GM19468 (cell line): Measurements from ENCODE around the gene GABBR1.

Experiments used
- ATAC-seq: cut with Tn5 transposase; IDR thresholded peaks from one replicate; pipeline ENCODE4 v1.9.1; 2021; ENCODE audit warnings: mild to moderate bottlenecking, moderate library complexity, moderate number of reproducible peaks; ENCODE audit not compliant: unreplicated experiment; ENCODE audit errors: extremely low read depth

GABBR1 gene

DNA sequence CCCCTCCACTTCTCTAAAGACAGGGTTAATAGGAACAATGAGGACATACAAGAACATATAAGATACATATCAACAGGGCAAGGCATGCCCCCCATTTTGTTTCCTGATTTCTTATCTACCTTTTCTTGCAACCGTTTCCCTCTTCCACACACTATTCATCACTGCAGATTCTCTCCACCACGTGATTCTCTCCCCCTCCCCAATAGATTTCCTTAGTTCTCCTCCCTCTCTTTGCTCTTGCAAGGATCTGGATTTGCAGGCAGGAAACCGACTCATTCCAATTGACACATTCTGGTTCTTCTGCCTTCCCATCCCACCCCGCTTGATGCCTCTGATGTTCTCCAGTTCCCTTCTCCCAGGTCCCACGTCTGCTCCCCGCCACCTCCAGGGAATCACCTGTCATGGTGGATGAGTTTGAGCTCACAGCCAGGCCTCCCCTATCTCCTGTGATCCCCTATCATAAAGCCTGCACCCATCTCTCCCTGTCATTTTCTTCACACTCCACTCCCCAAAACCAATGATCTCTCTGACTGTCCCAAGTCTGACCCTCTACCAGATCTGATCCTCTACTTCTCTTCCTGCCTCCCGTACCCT, 7.5 kb downstream of the GABBR1 start:
- ATAC-seq: no peak

DNA sequence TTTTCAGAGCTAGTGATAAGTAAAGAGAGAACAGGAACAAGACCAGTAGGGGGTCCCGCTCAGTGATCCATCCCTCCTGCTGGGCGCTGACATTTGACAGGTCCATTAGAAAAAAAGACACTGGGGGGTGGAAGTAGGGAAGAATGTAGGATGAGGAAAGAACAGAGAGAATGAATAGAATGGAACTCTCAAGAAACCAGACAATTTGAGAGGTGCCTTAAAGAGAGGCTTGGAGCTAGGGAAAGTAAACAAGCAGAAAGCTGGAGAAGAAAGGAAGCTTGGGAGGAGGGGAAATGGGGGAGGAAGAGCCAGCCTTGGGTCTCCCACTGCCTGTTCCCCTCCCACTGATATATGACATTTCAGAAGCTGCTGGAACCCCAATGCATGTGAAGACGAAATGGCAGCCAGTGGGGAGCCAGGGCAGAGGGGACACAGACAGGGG, 8.4 kb downstream of the GABBR1 start:
- ATAC-seq: no peak

DNA sequence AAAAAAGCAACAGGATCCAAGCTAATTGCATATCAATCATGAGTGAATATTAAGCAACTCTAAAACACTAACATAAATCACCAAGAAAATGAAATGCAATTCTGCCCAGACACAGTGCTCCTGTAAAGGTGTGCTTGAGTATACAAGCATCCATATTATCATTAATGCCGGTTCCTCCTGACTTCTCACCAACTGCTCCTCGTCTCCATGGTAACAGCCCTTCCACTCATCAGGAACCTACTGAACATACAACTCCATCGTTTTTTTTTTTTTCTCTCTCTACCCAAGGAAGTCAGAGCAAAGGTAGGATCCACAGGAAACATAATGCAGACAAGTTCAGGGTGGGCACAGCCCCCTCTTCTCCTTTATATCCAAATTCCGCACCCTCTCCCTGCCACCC, 12.4 kb downstream of the GABBR1 start:
- no peak for ATAC-seq

DNA sequence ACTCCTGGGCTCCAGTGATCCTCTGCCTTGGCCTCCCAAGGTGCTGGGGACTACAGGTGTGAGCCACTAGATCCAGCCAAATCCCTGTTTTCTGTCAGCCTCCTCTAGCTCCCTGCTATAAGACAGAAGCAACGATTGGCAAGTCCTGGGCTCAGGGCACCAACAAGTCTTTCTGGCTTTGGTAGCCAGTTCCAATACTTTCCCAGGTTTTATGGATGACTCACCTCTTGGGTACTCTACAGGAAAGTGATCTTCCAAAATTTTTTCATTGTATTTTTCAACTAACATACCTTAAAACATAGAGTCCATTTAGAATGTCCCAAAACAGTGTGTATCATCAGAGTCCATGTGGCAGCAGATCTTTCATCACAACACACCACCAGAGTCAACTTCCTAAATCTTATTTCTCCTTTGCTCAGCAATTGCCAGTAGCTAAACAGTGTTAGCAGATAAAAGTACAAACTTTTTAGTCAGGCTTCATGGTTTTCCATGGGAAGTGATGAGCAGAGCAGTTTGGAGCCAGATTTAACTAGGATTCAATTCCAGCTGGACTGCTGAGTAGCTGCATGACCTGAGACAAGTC, 13.3 kb downstream of the GABBR1 start:
- no peak for ATAC-seq

GRCh38 chr6:29617782-29618554, 15.0 kb downstream of the GABBR1 start:
- ATAC-seq: no peak

DNA sequence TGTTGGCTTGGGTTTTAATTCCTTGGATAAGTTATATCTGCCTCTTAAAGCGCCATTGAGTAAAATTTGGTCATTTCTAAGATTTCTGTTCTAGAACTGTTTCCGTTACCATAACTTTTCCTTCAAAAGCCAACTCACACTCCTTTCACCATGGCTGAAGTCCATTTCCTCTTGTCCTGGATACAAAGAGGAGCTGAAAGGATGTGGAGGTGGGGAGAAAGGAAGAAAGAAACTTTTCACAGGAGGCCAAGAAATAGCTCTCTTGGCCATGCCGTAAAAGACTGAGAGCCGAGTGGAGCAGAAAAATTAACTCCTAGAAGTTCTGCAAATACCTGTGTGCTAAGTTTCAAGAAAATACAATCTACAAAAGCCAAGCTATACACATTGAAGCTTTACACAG, 21.6 kb downstream of the GABBR1 start:
- ATAC-seq: no peak

DNA sequence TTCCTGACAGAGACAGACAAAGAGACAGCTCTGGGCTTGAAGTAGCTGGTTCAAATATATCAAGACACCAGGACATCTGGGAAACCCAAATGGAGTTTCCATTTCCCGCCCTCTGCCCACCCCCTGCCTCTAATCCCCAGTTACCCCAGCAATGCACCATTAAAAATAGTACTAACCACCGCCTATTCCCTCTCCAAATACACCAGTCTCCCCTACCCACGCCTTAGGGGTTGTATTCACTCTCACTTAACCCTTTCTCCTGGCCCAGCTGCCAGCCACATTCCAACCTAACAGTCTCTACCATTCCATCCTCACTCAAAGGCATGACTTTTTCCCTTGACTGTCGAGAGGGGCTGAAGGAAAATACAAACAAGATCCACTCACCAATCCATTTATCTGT, 22.4 kb downstream of the GABBR1 start:
- ATAC-seq: no peak

DNA sequence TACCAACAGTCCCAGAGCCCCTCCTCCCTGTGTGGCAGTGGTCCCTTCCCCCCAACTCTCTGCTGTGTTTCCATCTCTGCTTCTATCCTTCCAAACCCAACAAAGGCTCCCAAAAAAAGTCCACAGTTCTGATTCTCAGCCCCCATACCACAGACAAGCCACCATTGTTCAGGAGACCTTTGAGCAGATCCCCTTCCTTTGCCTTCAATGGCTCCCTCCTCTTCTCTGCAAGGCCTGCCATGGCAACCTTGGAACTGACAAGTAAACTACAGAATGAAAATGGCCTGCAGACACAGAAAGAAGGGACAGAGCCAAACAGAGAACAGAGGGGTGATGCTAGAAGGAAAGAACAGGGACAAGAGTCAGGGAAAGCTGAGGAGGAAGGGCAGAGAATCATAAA, 24.9 kb downstream of the GABBR1 start:
- no peak for ATAC-seq

DNA sequence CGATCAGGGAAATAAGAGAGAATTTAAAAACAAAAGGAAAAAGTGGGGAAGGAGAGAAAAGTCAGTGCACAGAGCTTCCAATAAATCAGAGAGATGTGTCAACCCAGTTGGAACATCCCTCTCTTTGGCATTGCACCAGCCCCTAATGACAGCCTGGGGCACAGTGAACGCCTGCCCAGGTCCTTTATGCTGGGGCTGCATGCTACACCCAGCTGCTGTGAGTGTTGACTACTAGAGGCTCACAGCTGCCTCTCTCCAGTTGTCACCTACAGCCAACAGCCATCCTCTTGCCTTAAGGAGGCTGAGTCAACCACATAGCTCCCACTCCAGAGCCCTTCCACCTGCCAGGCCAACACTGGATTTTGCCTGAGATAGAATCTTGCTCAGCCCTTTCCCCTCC, 29.1 kb downstream of the GABBR1 start:
- no peak for ATAC-seq

DNA sequence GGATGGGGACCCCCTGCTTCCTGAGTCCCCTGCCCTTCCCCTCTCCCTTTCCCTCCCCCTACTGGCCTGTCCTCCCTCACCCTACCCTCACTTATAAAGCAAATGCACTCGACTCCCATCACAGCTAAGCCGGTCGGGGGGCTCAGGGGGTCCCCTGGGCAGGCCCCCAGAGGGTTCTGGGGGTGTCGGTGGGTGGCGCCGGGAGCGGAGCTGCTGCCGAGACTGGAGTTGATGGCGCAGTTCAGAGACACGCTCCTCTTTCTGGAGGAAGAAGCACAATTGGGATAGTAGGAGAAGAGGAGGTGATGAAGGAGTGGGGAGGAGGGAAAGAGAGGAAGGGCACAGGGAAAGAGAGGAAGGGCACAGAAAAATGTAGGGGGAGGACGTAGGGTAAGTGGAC, 29.5 kb downstream of the GABBR1 start:
- ATAC-seq: no peak

- ATAC-seq: no peak
These were observed 30.2 kb downstream of the GABBR1 start for GRCh38 chr6:29602564-29603361.

DNA sequence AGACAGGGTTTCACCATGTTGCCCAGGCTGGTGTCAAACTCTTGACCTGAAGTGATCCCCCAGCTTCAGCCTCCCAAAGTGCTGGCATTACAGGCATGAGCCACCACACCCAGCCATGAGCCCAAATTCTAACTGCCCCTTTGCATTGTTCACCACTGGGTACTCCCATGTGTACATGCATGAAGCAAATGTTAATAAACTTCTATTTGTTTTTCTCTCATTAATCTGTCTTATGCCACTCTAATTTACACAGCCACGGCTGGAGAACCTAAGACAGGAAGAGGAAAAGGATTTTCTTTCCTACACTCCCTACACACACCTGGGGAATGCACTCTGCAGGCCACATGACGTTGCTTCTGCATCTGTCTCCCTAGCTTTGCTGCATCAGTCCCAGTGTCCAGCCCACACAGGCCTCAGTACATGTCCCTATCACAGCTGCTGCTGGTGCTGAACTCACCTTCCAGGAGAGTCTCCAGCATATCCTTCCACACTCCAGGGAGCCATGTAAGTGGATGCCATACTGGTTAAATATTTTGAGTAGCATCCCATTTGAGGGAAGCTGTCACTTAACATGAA, 34.7 kb downstream of the GABBR1 start:
- ATAC-seq: no peak

- no peak for ATAC-seq
These were observed 35.8 kb downstream of the GABBR1 start for GRCh38 chr6:29597184-29597583.

DNA sequence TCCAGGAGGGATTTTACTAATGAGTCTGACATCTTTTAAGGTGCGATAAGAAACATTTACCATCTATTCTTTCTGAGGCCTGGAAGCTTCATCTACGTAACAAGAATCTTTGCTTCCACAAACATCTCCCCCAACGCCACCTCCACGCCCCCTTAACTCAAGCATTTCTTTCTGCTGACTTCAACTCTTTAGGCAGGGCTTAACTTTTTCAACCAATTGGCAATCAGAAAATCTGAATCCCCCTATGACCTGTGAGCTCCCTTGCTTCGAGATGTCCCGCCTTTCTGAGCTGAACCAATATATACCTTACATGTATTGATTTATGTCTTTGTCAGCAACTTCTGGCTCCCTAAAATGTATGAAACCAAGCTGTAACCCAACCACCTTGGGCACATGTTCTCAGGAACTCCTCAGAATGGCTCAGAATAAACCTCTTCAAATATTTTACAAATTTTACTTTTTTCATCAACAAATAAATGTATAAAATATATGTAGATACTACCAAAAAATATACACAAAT, 36.5 kb downstream of the GABBR1 start:
- no peak for ATAC-seq

DNA sequence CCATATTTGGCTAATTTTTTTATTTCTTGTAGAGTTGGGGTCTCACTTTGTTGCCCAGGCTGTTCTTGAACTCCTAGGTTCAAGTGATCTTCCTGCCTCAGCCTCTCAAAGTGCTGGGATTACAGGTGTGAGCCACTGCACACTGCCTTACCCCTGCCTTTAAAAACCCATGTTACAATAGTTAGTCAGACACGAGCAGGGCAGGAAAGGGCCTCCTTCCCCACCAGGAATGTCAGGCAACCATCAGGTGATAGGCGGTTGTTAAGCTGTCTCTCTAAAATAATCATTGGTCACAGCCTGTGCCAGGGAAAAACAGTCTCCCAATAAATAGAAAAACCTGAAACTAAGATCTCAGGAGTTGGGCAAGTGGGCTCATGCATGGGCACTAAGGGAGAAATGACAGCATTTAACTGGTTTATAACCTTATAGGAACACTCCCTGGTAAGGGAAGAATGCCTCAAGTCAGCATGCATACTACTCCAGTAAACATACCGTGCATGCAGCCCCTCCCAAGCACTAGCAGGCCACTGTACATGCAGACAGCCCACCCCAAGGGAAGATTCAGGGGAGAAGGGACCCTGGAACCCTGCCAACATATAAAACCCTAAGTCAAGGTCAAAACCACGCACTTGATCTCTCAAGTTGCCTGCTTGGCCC, 39.7 kb downstream of the GABBR1 start:
- no peak for ATAC-seq

DNA sequence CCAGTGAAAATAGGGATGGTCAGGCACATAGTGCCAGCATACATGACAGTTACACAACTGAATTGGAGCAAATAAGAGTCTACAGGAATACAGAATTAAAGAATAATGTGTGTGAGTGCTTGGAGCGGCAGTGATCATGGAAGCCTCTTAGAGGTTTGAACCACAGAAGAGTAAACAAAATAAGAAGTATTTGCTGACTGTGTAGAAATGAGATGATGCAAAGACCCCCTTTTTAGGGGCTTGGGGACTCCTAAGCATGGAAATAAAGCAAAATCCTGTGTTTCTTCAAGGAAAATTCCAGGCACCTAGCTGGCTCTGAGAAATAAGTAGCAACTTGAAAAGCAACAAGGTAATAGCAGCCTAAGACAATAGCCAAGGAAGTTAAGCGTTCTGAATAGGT, 41.3 kb downstream of the GABBR1 start:
- ATAC-seq: no peak

DNA sequence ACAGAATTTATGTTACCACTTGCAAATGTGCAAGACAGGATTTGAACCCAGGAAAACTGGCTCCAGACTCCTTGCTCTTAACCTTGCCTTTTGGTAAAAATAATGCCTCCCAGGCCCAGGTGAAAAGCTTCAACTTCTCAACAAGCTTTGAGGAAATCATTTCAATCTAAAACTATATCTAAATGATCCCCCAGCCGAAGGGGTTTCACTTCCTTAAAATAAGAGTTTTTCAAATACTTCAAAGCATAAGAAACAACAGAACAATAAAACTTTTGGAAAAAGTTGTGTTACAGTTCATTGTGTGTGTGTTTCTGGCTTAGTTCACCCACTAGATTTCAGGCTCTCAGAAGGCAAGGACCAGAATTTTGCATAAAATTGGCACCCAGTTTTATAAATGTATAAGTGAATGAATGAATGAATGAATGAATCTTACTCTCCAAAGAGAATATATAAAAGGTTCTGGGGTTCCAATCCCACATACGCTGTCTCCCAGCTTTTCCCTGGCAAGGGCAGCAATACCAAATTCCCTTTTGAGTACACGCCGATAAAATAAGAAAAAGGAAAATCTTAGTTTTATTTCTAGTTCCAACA, 42.7 kb downstream of the GABBR1 start:
- ATAC-seq: no peak

- no peak for ATAC-seq
These were observed 43.4 kb downstream of the GABBR1 start for GRCh38 chr6:29589423-29590048.

DNA sequence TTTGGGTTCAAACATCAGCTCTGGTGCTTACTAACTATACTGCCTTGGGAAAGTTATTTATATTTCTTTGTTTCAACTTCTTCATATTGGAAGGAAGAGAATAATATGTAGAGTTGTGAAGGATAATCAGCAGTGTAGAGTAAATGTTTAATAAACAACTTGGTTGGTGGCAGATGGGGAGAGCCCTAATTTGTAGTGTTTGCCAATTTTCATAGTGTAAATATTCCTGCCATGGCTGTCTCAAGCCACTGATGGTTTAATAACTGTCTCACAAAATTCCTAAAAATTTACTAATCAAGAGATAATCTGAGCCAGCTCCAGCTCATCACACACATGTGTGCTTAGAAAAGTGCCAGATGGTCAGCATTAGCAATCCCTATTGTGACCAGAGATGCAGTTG, 48.2 kb downstream of the GABBR1 start, which contains the start of gene OR2H2:
Gene OR2H2, plus strand, starts transcription at position 301 of the 400 bp plus-strand sequence. CDS start 2,824 bp downstream, outside the sequence.
- no peak for ATAC-seq
